H9 (cell line): ENCODE measurements around the gene THBS1. TPM values are rescaled to one million over a fixed set of nuclear protein-coding genes. Genes with fewer than 3 reads are reported as not detected.

ENCODE experiments used
- DNase-seq: peaks from one replicate; pipeline ENCODE4 v3.0.0-alpha.2; 2017
- H2AFZ ChIP-seq: one replicate; pipeline ENCODE4 v1.6.1; 2013; ENCODE audit warnings: mild to moderate bottlenecking, low read length, control low read depth, moderate library complexity
- H2AK5ac ChIP-seq: 2 replicates; pipeline ENCODE4 v1.6.1; 2013; ENCODE audit warnings: low read length, control low read depth, mixed read lengths; ENCODE audit not compliant: insufficient read length
- H2BK120ac ChIP-seq: one replicate; pipeline ENCODE4 v1.6.1; 2013; ENCODE audit warnings: low read depth, mild to moderate bottlenecking, low read length, control low read depth, inconsistent platforms; ENCODE audit not compliant: poor library complexity, severe bottlenecking
- H2BK12ac ChIP-seq: 2 replicates; pipeline ENCODE4 v1.6.1; 2013; ENCODE audit warnings: low read length, control low read depth, mixed read lengths, low read depth; ENCODE audit not compliant: insufficient read length
- H2BK15ac ChIP-seq: 2 replicates; pipeline ENCODE4 v1.6.1; 2013; ENCODE audit warnings: low read depth, low read length, control low read depth
- H2BK20ac ChIP-seq: one replicate; pipeline ENCODE4 v1.6.1; 2013; ENCODE audit warnings: low read depth, mild to moderate bottlenecking, low read length, control low read depth, inconsistent platforms; ENCODE audit not compliant: poor library complexity, severe bottlenecking
- H2BK5ac ChIP-seq: 2 replicates; pipeline ENCODE4 v1.6.1; 2013; ENCODE audit warnings: low read length, control low read depth, mixed read lengths; ENCODE audit not compliant: insufficient read length
- H3K14ac ChIP-seq: 2 replicates; pipeline ENCODE4 v1.6.1; 2013; ENCODE audit warnings: low read length, control low read depth; ENCODE audit not compliant: insufficient read depth
- H3K18ac ChIP-seq: 2 replicates; pipeline ENCODE4 v1.6.1; 2013; ENCODE audit warnings: low read depth, mild to moderate bottlenecking, mixed read lengths, low read length, control low read depth; ENCODE audit not compliant: insufficient read length
- H3K23ac ChIP-seq: 2 replicates; pipeline ENCODE4 v1.6.1; 2013; ENCODE audit warnings: low read length, control low read depth, mixed read lengths, low read depth; ENCODE audit not compliant: insufficient read length
- H3K23me2 ChIP-seq: 2 replicates; pipeline ENCODE4 v1.6.1; 2013; ENCODE audit warnings: low read depth, mild to moderate bottlenecking, mixed read lengths, low read length, control low read depth; ENCODE audit not compliant: insufficient read length, poor library complexity, severe bottlenecking
- H3K27ac ChIP-seq: 2 replicates; pipeline ENCODE4 v1.5.1; 2013; ENCODE audit warnings: low read length, control low read depth, mixed read lengths, low read depth; ENCODE audit not compliant: insufficient read length
- H3K27me3 ChIP-seq: 2 replicates; pipeline ENCODE4 v1.6.1; 2013; ENCODE audit warnings: low read length, control low read depth, inconsistent platforms; ENCODE audit not compliant: insufficient read depth
- H3K4ac ChIP-seq: 2 replicates; pipeline ENCODE4 v1.6.1; 2013; ENCODE audit warnings: low read depth, mild to moderate bottlenecking, control low read depth, inconsistent platforms, low read length, moderate library complexity
- H3K4me1 ChIP-seq: 2 replicates; pipeline ENCODE4 v1.6.1; 2013; ENCODE audit warnings: low read length, control low read depth, inconsistent platforms; ENCODE audit not compliant: insufficient read depth
- H3K4me2 ChIP-seq: 2 replicates; pipeline ENCODE4 v1.6.1; 2013; ENCODE audit warnings: low read length, control low read depth, mixed read lengths; ENCODE audit not compliant: insufficient read length, insufficient read depth
- H3K56ac ChIP-seq: 2 replicates; pipeline ENCODE4 v1.6.1; 2013; ENCODE audit warnings: low read depth, mild to moderate bottlenecking, mixed read lengths, low read length, control low read depth; ENCODE audit not compliant: insufficient read length
- H3K79me1 ChIP-seq: 2 replicates; pipeline ENCODE4 v1.6.1; 2013; ENCODE audit warnings: low read depth, mild to moderate bottlenecking, moderate library complexity, low read length, control low read depth, inconsistent platforms; ENCODE audit not compliant: insufficient read depth, poor library complexity, severe bottlenecking
- H3K79me2 ChIP-seq: 2 replicates; pipeline ENCODE4 v1.6.1; 2013; ENCODE audit warnings: low read length, control low read depth, inconsistent platforms; ENCODE audit not compliant: insufficient read depth
- H3K9ac ChIP-seq: 2 replicates; pipeline ENCODE4 v1.6.1; 2013; ENCODE audit warnings: low read length, control low read depth, mixed read lengths; ENCODE audit not compliant: insufficient read length; ENCODE audit errors: extremely low read depth
- H3K9me3 ChIP-seq: one replicate; pipeline ENCODE4 v1.6.1; 2013; ENCODE audit warnings: low read depth, low read length, inconsistent platforms; ENCODE audit not compliant: control insufficient read depth
- H3T11ph ChIP-seq: one replicate; pipeline ENCODE4 v1.6.1; 2013; ENCODE audit warnings: mild to moderate bottlenecking, low read length, control low read depth, inconsistent platforms
- H4K20me1 ChIP-seq: one replicate; pipeline ENCODE4 v1.6.1; 2013; ENCODE audit not compliant: control insufficient read depth, insufficient read length, insufficient read depth
- H4K5ac ChIP-seq: 2 replicates; pipeline ENCODE4 v1.6.1; 2013; ENCODE audit warnings: low read depth, mild to moderate bottlenecking, mixed read lengths, low read length, control low read depth; ENCODE audit not compliant: insufficient read length
- H4K8ac ChIP-seq: replicated peaks from 2 replicates; pipeline ENCODE4 v1.6.1; 2013; ENCODE audit warnings: low read length, control low read depth, mixed read lengths, low read depth; ENCODE audit not compliant: insufficient read length
- H4K91ac ChIP-seq: 2 replicates; pipeline ENCODE4 v1.6.1; 2013; ENCODE audit warnings: low read depth, mild to moderate bottlenecking, moderate library complexity, mixed read lengths, low read length, control low read depth; ENCODE audit not compliant: insufficient read length
- H3K27ac Mint-ChIP-seq, 3 experiments: 2 replicates in 2 of 3; 3 replicates in 1 of 3; pipeline ENCODE4 v1.8.0; 2020 to 2021; ENCODE audit warnings: mixed read lengths in 3 of 3, mild to moderate bottlenecking in 1 of 3, moderate library complexity in 1 of 3
- H3K27me3 Mint-ChIP-seq: 2 replicates; pipeline ENCODE4 v1.8.0; 2021; ENCODE audit warnings: low read depth, mild to moderate bottlenecking, moderate library complexity, mixed read lengths
- H3K36me3 Mint-ChIP-seq, 3 experiments: 2 replicates in 2 of 3; 3 replicates in 1 of 3; pipeline ENCODE4 v1.8.0; 2020 to 2021; ENCODE audit warnings: low read depth in 3 of 3, mixed read lengths in 3 of 3; ENCODE audit not compliant: insufficient read depth in 1 of 3
- H3K4me1 Mint-ChIP-seq, 2 experiments: 2 replicates each; pipeline ENCODE4 v1.8.0; 2020; ENCODE audit warnings: mixed read lengths in 2 of 2
- H3K4me3 Mint-ChIP-seq, 2 experiments: 2 replicates in 1 of 2; 3 replicates in 1 of 2; pipeline ENCODE4 v1.8.0; 2020 to 2021; ENCODE audit warnings: mild to moderate bottlenecking in 2 of 2, mixed read lengths in 2 of 2, moderate library complexity in 1 of 2
- H3K9me3 Mint-ChIP-seq, 2 experiments: 2 replicates in 1 of 2; 3 replicates in 1 of 2; pipeline ENCODE4 v1.8.0; 2020; ENCODE audit warnings: mild to moderate bottlenecking in 2 of 2, mixed read lengths in 2 of 2, moderate library complexity in 1 of 2
- WGBS: extraction: QIAGEN DNeasy Blood & Tissue Kit; methylation state at CpG from one replicate; pipeline ENCODE4 v1.1.7; 2013; ENCODE audit warnings: missing lambda C conversion rate, low lambda C conversion rate, mixed read lengths; ENCODE audit not compliant: insufficient read length; ENCODE audit errors: extremely low coverage; 5-methylcytosine and 5-hydroxymethylcytosine counted together
- total RNA-seq: library from RNA; stranded (reverse); gene quantifications from 2 replicates; pipeline ENCODE4 v1.2.1, GENCODE V29; 2021
- TF ChIP-seq, protein P1 (sequence below): fragments of 200-600 bp; sonication (generic); conservative IDR thresholded peaks from 3 replicates; pipeline ENCODE4 v1.8.0; 2021; ENCODE audit warnings: antibody characterized with exemption, mild to moderate bottlenecking

Gene THBS1
- total RNA-seq, 1 experiment from 2014 or later = 72.1 TPM

DNA sequence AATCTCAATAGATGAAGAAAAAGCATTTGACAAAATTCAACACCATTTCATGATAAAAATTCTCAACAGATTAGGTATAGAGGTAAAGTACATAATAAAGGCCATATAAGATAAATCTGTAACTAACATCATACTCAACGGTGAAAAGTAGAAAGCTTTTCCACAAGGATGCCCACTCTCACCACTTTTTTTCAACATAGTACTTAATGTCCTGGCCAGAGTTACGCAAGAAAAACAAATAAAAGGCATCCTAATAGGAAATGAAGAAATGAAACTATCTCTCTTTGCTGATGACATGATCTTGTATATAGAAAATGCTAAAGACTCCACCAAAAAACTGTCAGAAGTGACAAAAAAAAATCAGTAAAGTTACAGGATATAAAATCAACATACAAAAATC is 33.0 kb downstream of the THBS1 start:
- DNase-seq = no peak
- H4K91ac ChIP-seq = no peak overlapping the region
- no peak overlapping the region for H2BK120ac ChIP-seq
- H3K18ac ChIP-seq = no peak overlapping the region
- H2BK15ac ChIP-seq = no peak overlapping the region
- no peak overlapping the region for H3T11ph ChIP-seq
- no peak overlapping the region for H3K14ac ChIP-seq
- H3K27ac ChIP-seq = no peak overlapping the region
- no peak overlapping the region for H4K8ac ChIP-seq
- H4K5ac ChIP-seq = no peak overlapping the region
- no peaks in the 10 kb centered on the region; the same call in 1 of the 2 replicates for H3K27me3 ChIP-seq
- WGBS = no CpG with 5 or more reads among the region's 2 CpGs
- TF ChIP-seq, protein P1, sequence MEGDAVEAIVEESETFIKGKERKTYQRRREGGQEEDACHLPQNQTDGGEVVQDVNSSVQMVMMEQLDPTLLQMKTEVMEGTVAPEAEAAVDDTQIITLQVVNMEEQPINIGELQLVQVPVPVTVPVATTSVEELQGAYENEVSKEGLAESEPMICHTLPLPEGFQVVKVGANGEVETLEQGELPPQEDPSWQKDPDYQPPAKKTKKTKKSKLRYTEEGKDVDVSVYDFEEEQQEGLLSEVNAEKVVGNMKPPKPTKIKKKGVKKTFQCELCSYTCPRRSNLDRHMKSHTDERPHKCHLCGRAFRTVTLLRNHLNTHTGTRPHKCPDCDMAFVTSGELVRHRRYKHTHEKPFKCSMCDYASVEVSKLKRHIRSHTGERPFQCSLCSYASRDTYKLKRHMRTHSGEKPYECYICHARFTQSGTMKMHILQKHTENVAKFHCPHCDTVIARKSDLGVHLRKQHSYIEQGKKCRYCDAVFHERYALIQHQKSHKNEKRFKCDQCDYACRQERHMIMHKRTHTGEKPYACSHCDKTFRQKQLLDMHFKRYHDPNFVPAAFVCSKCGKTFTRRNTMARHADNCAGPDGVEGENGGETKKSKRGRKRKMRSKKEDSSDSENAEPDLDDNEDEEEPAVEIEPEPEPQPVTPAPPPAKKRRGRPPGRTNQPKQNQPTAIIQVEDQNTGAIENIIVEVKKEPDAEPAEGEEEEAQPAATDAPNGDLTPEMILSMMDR = no peak
- no peaks in the 10 kb centered on the region for H4K20me1 ChIP-seq
- H3K9ac ChIP-seq = no peak overlapping the region
- H3K23me2 ChIP-seq = no peaks in the 10 kb centered on the region
- no peak overlapping the region for H3K4ac ChIP-seq
- no peaks in the 10 kb centered on the region for H3K79me1 ChIP-seq
- H3K4me1 ChIP-seq = no peaks in the 10 kb centered on the region
- H3K23ac ChIP-seq = no peak overlapping the region
- H2AFZ ChIP-seq = no peak overlapping the region
- Mint-ChIP-seq H3K9me3 (peaks cover 7 to 22% of the 10 kb centered on the region in 2 experiments), H3K27me3 (no peaks in the 10 kb centered on the region; the same call in 1 of the 2 replicates), H3K36me3 (peaks cover 0 to 6% (median 0%) of the 10 kb centered on the region in 3 experiments; a peak in 2 of 7 replicates), H3K4me3 (no peak overlapping the region), H3K27ac (no peak overlapping the region), H3K4me1 (no peaks in the 10 kb centered on the region)
- no peak overlapping the region for H2BK5ac ChIP-seq
- H2BK12ac ChIP-seq = no peak overlapping the region
- no peaks in the 10 kb centered on the region for H3K9me3 ChIP-seq
- H2AK5ac ChIP-seq = no peak overlapping the region
- no peak overlapping the region for H3K4me2 ChIP-seq
- H3K56ac ChIP-seq = no peak overlapping the region
- no peaks in the 10 kb centered on the region for H3K79me2 ChIP-seq
- H2BK20ac ChIP-seq = no peak overlapping the region
